H1 (cell line): ENCODE measurements around the gene MBNL2. TPM values are rescaled to one million over a fixed set of nuclear protein-coding genes. Genes with fewer than 3 reads are reported as not detected.

ENCODE experiments used
- CTCF ChIA-PET: fragments of 300-600 bp; sonication (Branson Sonifier 250); formaldehyde crosslinking; loops from one replicate; lab custom pipeline; 2021; ENCODE audit not compliant: partially characterized antibody; lab: Charles Lee
- POLR2A ChIA-PET: fragments of 300-600 bp; sonication (Branson Sonifier 250); formaldehyde crosslinking; loops from one replicate; lab custom pipeline; 2021; ENCODE audit warnings: inconsistent platforms; ENCODE audit not compliant: partially characterized antibody; lab: Charles Lee
- DNase-seq, 2 experiments: peaks; one replicate each; pipeline versions ENCODE4 v3.0.0 to v3.0.0-alpha.2; 2010 to 2022; ENCODE audit warnings: low spot score in 2 of 2, low read depth in 1 of 2, mixed read lengths in 1 of 2
- FAIRE-seq: peaks from 2 replicates; lab custom pipeline; 2011; peaks lifted over from hg19 to GRCh38; lab: Jason Lieb, UNC
- H2AFZ ChIP-seq: 2 replicates; pipeline ENCODE4 v1.8.1; 2012; ENCODE audit warnings: low read length, inconsistent platforms
- H2AK5ac ChIP-seq: 2 replicates; pipeline ENCODE4 v1.6.1; 2013; ENCODE audit warnings: low read depth, low read length
- H2BK120ac ChIP-seq: replicated peaks from 2 replicates; pipeline ENCODE3; 2013; ENCODE audit warnings: low read depth, low read length, inconsistent platforms
- H2BK12ac ChIP-seq: 2 replicates; pipeline ENCODE4 v1.6.1; 2013; ENCODE audit warnings: low read depth, low read length
- H2BK15ac ChIP-seq: 2 replicates; pipeline ENCODE4 v1.6.1; 2013; ENCODE audit warnings: low read length
- H2BK20ac ChIP-seq: 2 replicates; pipeline ENCODE4 v1.6.1; 2013; ENCODE audit warnings: low read length
- H2BK5ac ChIP-seq: 2 replicates; pipeline ENCODE4 v1.6.1; 2013; ENCODE audit warnings: low read depth, low read length
- H3K14ac ChIP-seq: 2 replicates; pipeline ENCODE4 v1.6.1; 2013; ENCODE audit warnings: inconsistent platforms; ENCODE audit not compliant: insufficient read length
- H3K18ac ChIP-seq: 2 replicates; pipeline ENCODE4 v1.6.1; 2013; ENCODE audit warnings: low read length; ENCODE audit errors: extremely low read depth
- H3K23ac ChIP-seq: 2 replicates; pipeline ENCODE4 v1.6.1; 2013; ENCODE audit warnings: inconsistent platforms; ENCODE audit not compliant: insufficient read length
- H3K23me2 ChIP-seq: 2 replicates; pipeline ENCODE4 v1.6.1; 2013; ENCODE audit warnings: low read depth, low read length
- H3K27ac ChIP-seq: 2 replicates; pipeline ENCODE4 v1.6.1; 2011; ENCODE audit warnings: low read depth, low read length, inconsistent platforms
- H3K27me3 ChIP-seq, 4 experiments: replicated peaks in 1 of 4; 1 replicate in 1 of 4; 2 replicates in 3 of 4; pipeline versions ENCODE4 v1.6.1 to v1.8.1; 2011 to 2013; ENCODE audit warnings: low read length in 3 of 4, mild to moderate bottlenecking in 3 of 4, inconsistent platforms in 2 of 4, mixed read lengths in 2 of 4, moderate library complexity in 1 of 4; ENCODE audit not compliant: control insufficient read depth in 3 of 4, insufficient read depth in 3 of 4; ENCODE audit errors: extremely low read depth in 1 of 4
- H3K36me3 ChIP-seq, 4 experiments: 2 replicates each; pipeline versions ENCODE4 v1.6.1 to v1.8.1; 2011 to 2013; ENCODE audit warnings: mild to moderate bottlenecking in 4 of 4, low read length in 3 of 4, moderate library complexity in 2 of 4, control low read depth in 1 of 4, inconsistent platforms in 1 of 4; ENCODE audit not compliant: insufficient read depth in 4 of 4, control insufficient read depth in 2 of 4
- H3K4ac ChIP-seq: replicated peaks from 2 replicates; pipeline ENCODE3; 2013; ENCODE audit warnings: low read length, low read depth, mixed read lengths, inconsistent platforms; ENCODE audit not compliant: insufficient read length
- H3K4me1 ChIP-seq, 4 experiments: replicated peaks in 1 of 4; 1 replicate in 1 of 4; 2 replicates in 3 of 4; pipeline versions ENCODE4 v1.6.1 to v1.8.1; 2011 to 2013; ENCODE audit warnings: low read length in 3 of 4, inconsistent platforms in 2 of 4, mixed read lengths in 1 of 4; ENCODE audit not compliant: insufficient read depth in 4 of 4, control insufficient read depth in 3 of 4
- H3K4me2 ChIP-seq, 2 experiments: 2 replicates each; pipeline versions ENCODE4 v1.6.1 to v1.8.1; 2011 to 2013; ENCODE audit warnings: low read depth in 2 of 2, low read length in 2 of 2, control low read depth in 1 of 2, inconsistent platforms in 1 of 2, mild to moderate bottlenecking in 1 of 2; ENCODE audit not compliant: insufficient read depth in 1 of 2
- H3K4me3 ChIP-seq, 4 experiments: fragments of 200-600, 300-600 bp in 1 of 4; sonication (generic), shearing (Covaris generic), sonication (Bioruptor Twin) in 1 of 4; 2 replicates each; pipeline versions ENCODE4 v1.5.1 to v1.8.1; 2011 to 2016; ENCODE audit warnings: low read length in 4 of 4, low read depth in 3 of 4, control low read depth in 2 of 4, inconsistent platforms in 2 of 4, mild to moderate bottlenecking in 2 of 4, mixed read lengths in 1 of 4, moderate library complexity in 1 of 4; ENCODE audit not compliant: insufficient read depth in 2 of 4; ENCODE audit errors: extremely low read depth in 1 of 4
- H3K56ac ChIP-seq: replicated peaks from 2 replicates; pipeline ENCODE3; 2013; ENCODE audit warnings: low read depth, mild to moderate bottlenecking, mixed read lengths, low read length, inconsistent platforms; ENCODE audit not compliant: insufficient read length
- H3K79me1 ChIP-seq: 2 replicates; pipeline ENCODE4 v1.6.1; 2013; ENCODE audit warnings: low read depth, low read length, control low read depth
- H3K79me2 ChIP-seq, 2 experiments: 2 replicates each; pipeline versions ENCODE4 v1.6.1 to v1.8.1; 2012 to 2013; ENCODE audit warnings: low read length in 2 of 2, mild to moderate bottlenecking in 2 of 2, inconsistent platforms in 1 of 2; ENCODE audit not compliant: insufficient read depth in 2 of 2, control insufficient read depth in 1 of 2
- H3K9ac ChIP-seq, 4 experiments: replicated peaks in 1 of 4; 1 replicate in 1 of 4; 2 replicates in 3 of 4; pipeline versions ENCODE4 v1.6.1 to v1.8.1; 2011 to 2013; ENCODE audit warnings: low read depth in 3 of 4, low read length in 3 of 4, control low read depth in 2 of 4, mild to moderate bottlenecking in 2 of 4, moderate library complexity in 2 of 4, inconsistent platforms in 1 of 4; ENCODE audit errors: extremely low read depth in 1 of 4
- H3K9me3 ChIP-seq, 2 experiments: 2 replicates each; pipeline versions ENCODE4 v1.6.1 to v1.8.1; 2012 to 2013; ENCODE audit warnings: mild to moderate bottlenecking in 2 of 2, moderate library complexity in 2 of 2, control low read depth in 1 of 2, inconsistent platforms in 1 of 2, low read depth in 1 of 2, low read length in 1 of 2, mixed read lengths in 1 of 2; ENCODE audit not compliant: insufficient read depth in 2 of 2
- H4K20me1 ChIP-seq, 2 experiments: replicated peaks in 1 of 2; 2 replicates each; pipeline versions ENCODE3 to v1.8.1; 2011 to 2013; ENCODE audit warnings: inconsistent platforms in 2 of 2, low read length in 2 of 2, mild to moderate bottlenecking in 1 of 2; ENCODE audit not compliant: insufficient read depth in 2 of 2, control insufficient read depth in 1 of 2
- H4K5ac ChIP-seq: 2 replicates; pipeline ENCODE4 v1.6.1; 2013; ENCODE audit warnings: low read length, low read depth, mixed read lengths, inconsistent platforms; ENCODE audit not compliant: insufficient read length
- H4K8ac ChIP-seq: 2 replicates; pipeline ENCODE4 v1.8.0; 2013; ENCODE audit warnings: mild to moderate bottlenecking, moderate library complexity, low read length, inconsistent platforms; ENCODE audit not compliant: insufficient read depth; ENCODE audit errors: extremely low read depth
- H4K91ac ChIP-seq: replicated peaks from 2 replicates; pipeline ENCODE3; 2013; ENCODE audit warnings: low read length, mixed read lengths, inconsistent platforms; ENCODE audit not compliant: insufficient read length
- ASH2L ChIP-seq: fragments of 200-600, 300-600 bp; sonication (generic); IDR thresholded peaks from one replicate; pipeline ENCODE4 v1.7.1; 2017; ENCODE audit warnings: low read length
- BACH1 ChIP-seq: IDR thresholded peaks from 2 replicates; pipeline ENCODE4 v1.6.1; 2012; ENCODE audit warnings: low read length, improper control_type of control experiment
- EZH2 ChIP-seq: fragments of 200-600 bp; sonication (generic); IDR thresholded peaks from 2 replicates; pipeline ENCODE4 v1.7.1; 2012; ENCODE audit warnings: low read depth, mild to moderate bottlenecking, moderate library complexity, low read length, inconsistent platforms; ENCODE audit not compliant: severe bottlenecking
- GTF2F1 ChIP-seq: IDR thresholded peaks from 2 replicates; pipeline ENCODE4 v1.6.1; 2012; ENCODE audit warnings: low read depth, low read length, improper control_type of control experiment, borderline replicate concordance
- HDAC2 ChIP-seq, 2 experiments: fragments of 300-600 bp in 1 of 2; sonication (generic) in 1 of 2; IDR thresholded peaks; 2 replicates each; pipeline ENCODE4 v1.6.1; 2011 to 2012; ENCODE audit warnings: low read depth in 2 of 2, low read length in 2 of 2, mild to moderate bottlenecking in 2 of 2, moderate library complexity in 2 of 2, borderline replicate concordance in 1 of 2, inconsistent platforms in 1 of 2
- NRF1 ChIP-seq: IDR thresholded peaks from 2 replicates; pipeline ENCODE4 v1.6.1; 2011; ENCODE audit warnings: mild to moderate bottlenecking, low read depth, low read length, improper control_type of control experiment
- RBBP5 ChIP-seq: IDR thresholded peaks from 2 replicates; pipeline ENCODE4 v1.7.1; 2012; ENCODE audit warnings: low read depth, mild to moderate bottlenecking, inconsistent platforms, low read length, moderate library complexity, borderline replicate concordance
- SP2 ChIP-seq: IDR thresholded peaks from 2 replicates; pipeline ENCODE4 v1.6.1; 2012; ENCODE audit warnings: mild to moderate bottlenecking, low read length, inconsistent platforms
- TBP ChIP-seq: IDR thresholded peaks from 2 replicates; pipeline ENCODE4 v1.6.1; 2011; ENCODE audit warnings: low read depth, low read length, improper control_type of control experiment
- YY1 ChIP-seq: IDR thresholded peaks from 2 replicates; pipeline ENCODE4 v1.6.1; 2011; ENCODE audit warnings: low read depth, mild to moderate bottlenecking, low read length
- WGBS, 2 experiments: shearing (Covaris generic) in 1 of 2; methylation state at CpG; one replicate each; pipeline versions ENCODE4 v1.1.6 to v1.1.7; 2013 to 2015; ENCODE audit warnings: low lambda C conversion rate in 2 of 2, mixed read lengths in 2 of 2, inconsistent platforms in 1 of 2, low coverage in 1 of 2, missing lambda C conversion rate in 1 of 2; ENCODE audit not compliant: insufficient replicate concordance in 2 of 2, insufficient coverage in 1 of 2, insufficient read length in 1 of 2; ENCODE audit errors: extremely low coverage in 1 of 2, missing lambda C conversion rate in 1 of 2; 5-methylcytosine and 5-hydroxymethylcytosine counted together
- polyA plus RNA-seq, 7 experiments: library from polyadenylated mRNA; depleted of rRNA in 3 of 7; stranded (reverse) in 5 of 7; unstranded in 2 of 7; fragments of >200 nt in 5 of 7; fragments of 200-250 nt in 2 of 7; gene quantifications; 1 replicate in 5 of 7; 2 replicates in 1 of 7; 4 replicates in 1 of 7; pipeline versions ENCODE4 v1.2.1 to v1.2.3, GENCODE V29; 2011 to 2013; ENCODE audit warnings: missing spikeins in 2 of 7, mixed read lengths in 2 of 7
- total RNA-seq: library from RNA; stranded (reverse); fragmentation: NEBNext Ultra II Directional; extraction: Animal tissue kit (Norgen Biotek cat#: 25700); gene quantifications from 2 replicates; pipeline ENCODE4 v1.2.1, GENCODE V29; 2021

Gene MBNL2
- total and polyA plus RNA-seq, 2 of the 8 experiments (the other 6 are each of a cell fraction or from before 2014, with no cell fraction given): 1.0 to 2.6 TPM

- Histone ChIP-seq H3K4me3 (no peak overlapping the region), H3K4me2 (no peak overlapping the region), H3K4ac (no peak overlapping the region)
Measured at GRCh38 chr13:97258801-97259200, 36.7 kb downstream of the MBNL2 start.

More at GRCh38 chr13:97258801-97259200, 36.7 kb downstream of the MBNL2 start:
- Histone ChIP-seq H2BK12ac (peak overlapping the region; percentile 80), H4K8ac (no peak overlapping the region), H4K5ac (no peak overlapping the region), H4K91ac (no peak overlapping the region), H3K23ac (no peak overlapping the region), H2AK5ac (no peak overlapping the region; the same call in 1 of the 2 replicates), H3K9me3 (no peaks in the 10 kb centered on the region), H4K20me1 (no peaks in the 10 kb centered on the region), H2BK15ac (no peak overlapping the region), H3K4me1 (peaks cover 3 to 13% (median 10%) of the 10 kb centered on the region in 4 experiments; a peak in 5 of 7 replicates), H2BK20ac (no peak overlapping the region), H3K79me2 (no peaks in the 10 kb centered on the region), H3K27ac (no peak overlapping the region), H3K18ac (no peak overlapping the region), H3K56ac (no peak overlapping the region), H3K27me3 (no peaks in the 10 kb centered on the region), H2BK120ac (no peak overlapping the region), H3K9ac (no peak overlapping the region), H3K14ac (no peak overlapping the region), H2BK5ac (no peak overlapping the region), H3K36me3 (no peaks in the 10 kb centered on the region), H2AFZ (no peak overlapping the region), H3K79me1 (no peaks in the 10 kb centered on the region), H3K23me2 (no peaks in the 10 kb centered on the region)
- no peak for FAIRE-seq
- WGBS, 2 experiments: 91% methylated on average over 2 of the region's 2 CpGs; no CpG with 5 or more reads in 1 of the 2 experiments
- ChIA-PET POLR2A (no interaction called here), CTCF (interaction anchor here (1.2 to 4.1 kb wide), 2 partner anchors 9 kb away, joined by 4 to 25 read pairs; no protein-coding TSS in a partner anchor)
- no peak for TF ChIP-seq GTF2F1
- no peak for TF ChIP-seq ASH2L
- no peak for TF ChIP-seq YY1
- no peak for TF ChIP-seq BACH1
- TF ChIP-seq EZH2: no peak
- no peak for TF ChIP-seq NRF1
- no peak for TF ChIP-seq TBP
- TF ChIP-seq HDAC2 (IDR thresholded peaks at IDR 0.05; ENCODE audit: borderline replicate concordance in 1 of 2, low read depth in 2 of 2, low read length in 2 of 2): no peak
- TF ChIP-seq SP2: no peak
- no peak for TF ChIP-seq RBBP5
- DNase-seq: peak in 1 of 2 experiments; percentile 23
